ENCODE results near the gene ATP8A1. TPM values are rescaled to one million over a fixed set of nuclear protein-coding genes. Genes with fewer than 3 reads are reported as not detected.

ATP8A1 gene
- total RNA-seq, 2 donors from 2014 or later: 12.5 to 25.8 TPM

DNA sequence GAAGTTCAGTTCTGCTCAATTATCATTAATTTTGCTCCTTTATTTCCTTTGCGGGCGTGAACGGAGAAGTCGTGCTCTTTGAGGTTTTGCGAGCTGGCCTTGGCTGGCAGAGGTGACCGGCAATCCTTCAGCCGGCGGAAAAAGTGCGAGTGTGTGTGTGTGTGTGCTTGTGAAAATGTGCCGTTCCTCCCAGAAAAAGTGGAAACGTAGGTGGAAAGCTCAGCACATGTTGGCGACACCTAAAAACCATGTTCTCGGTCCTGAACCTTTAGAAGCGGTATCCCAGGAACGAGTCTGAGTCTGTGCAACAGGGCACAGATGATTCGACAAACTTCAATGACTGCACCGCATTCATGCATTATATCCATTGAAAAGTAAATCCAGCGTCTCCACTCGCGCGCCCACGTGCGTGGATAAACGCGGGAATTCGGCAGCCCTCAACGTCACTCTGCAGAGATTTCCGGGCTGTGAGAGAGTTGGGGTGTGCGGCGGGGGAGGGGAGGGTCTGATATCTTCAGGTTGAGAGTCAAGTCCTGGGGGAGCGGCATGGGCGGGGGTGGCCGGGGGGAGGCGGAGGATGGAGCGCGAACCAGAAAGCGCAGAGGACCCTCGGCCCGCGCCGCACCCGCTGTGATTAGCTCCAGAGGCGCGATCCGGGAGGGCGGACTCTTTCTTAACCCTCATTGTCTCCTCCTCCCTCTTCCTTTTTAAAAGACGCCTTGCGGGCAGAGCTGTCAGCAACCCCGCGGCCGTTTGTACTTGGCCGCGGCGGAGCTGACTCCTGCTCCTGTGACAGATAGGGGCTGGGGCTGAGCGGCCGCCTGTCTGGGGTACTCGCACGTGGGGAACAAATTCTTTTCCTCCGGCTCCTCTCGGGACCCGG lies 259.9 kb downstream of the ATP8A1 start, which contains the start of gene SHISA3:
Gene SHISA3, plus strand, starts transcription at position 737 of the 883 bp plus-strand sequence. CDS start 569 bp downstream, outside the sequence.
- Histone ChIP-seq H3K4me1 (peaks cover 0 to 32% of the 10 kb centered on the region in 2 donors), H3K9me3 (no peaks in the 10 kb centered on the region), H3K27ac (peak within 1 kb of the TSS; percentile 45 to 49), H3K36me3 (no peaks in the 10 kb centered on the region), H3K27me3 (peaks cover 4 to 6% of the 10 kb centered on the region in 2 donors), H3K4me3 (peak within 1 kb of the TSS; percentile 47 to 58)
- TF ChIP-seq CTCF (IDR thresholded peaks at IDR 0.05): no peak
- no peak for DNase-seq (ENCODE audit: low spot score)

DNA sequence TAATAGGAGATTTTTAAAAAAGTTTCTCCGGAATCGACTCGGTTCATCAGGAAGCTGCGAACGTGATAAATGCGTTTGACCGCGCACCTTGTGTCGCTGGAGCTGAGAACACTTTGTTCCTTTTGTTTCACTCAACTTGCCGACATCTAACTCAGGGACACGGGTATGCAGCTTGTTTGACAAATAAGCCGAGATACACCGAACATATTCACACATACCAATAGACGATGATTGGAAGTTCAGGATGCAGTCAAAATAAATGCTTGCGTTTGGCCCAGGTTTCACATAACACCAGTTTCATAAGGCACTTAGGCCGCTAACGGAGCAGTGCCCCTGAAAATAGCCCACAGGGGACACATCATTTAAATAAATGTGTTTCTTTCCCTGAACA lies 260.5 kb downstream of the ATP8A1 start:
- H3K4me3 ChIP-seq: peak overlapping the region in 1 of 2 donors; percentile 58

GRCh38 chr4:42395595-42395994 lies 261.3 kb downstream of the ATP8A1 start:
- H3K4me3 ChIP-seq: no peak overlapping the region
- peaks cover 0 to 32% of the 10 kb centered on the region in 2 donors for H3K4me1 ChIP-seq
- H3K9me3 ChIP-seq: no peaks in the 10 kb centered on the region
- H3K27ac ChIP-seq: no peak overlapping the region
- H3K36me3 ChIP-seq: no peaks in the 10 kb centered on the region
- no peak for DNase-seq (ENCODE audit: low spot score)
- H3K27me3 ChIP-seq: peaks cover 4 to 6% of the 10 kb centered on the region in 2 donors
- TF ChIP-seq CTCF (IDR thresholded peaks at IDR 0.05): no peak

More for the DNA sequence above, 260.5 kb downstream of the ATP8A1 start:
- peaks cover 4 to 6% of the 10 kb centered on the region in 2 donors for H3K27me3 ChIP-seq
- H3K36me3 ChIP-seq: no peaks in the 10 kb centered on the region
- no peak for DNase-seq (ENCODE audit: low spot score)
- TF ChIP-seq CTCF (IDR thresholded peaks at IDR 0.05): no peak
- H3K27ac ChIP-seq: no peak overlapping the region
- no peaks in the 10 kb centered on the region for H3K9me3 ChIP-seq
- peaks cover 0 to 32% of the 10 kb centered on the region in 2 donors for H3K4me1 ChIP-seq

DNA sequence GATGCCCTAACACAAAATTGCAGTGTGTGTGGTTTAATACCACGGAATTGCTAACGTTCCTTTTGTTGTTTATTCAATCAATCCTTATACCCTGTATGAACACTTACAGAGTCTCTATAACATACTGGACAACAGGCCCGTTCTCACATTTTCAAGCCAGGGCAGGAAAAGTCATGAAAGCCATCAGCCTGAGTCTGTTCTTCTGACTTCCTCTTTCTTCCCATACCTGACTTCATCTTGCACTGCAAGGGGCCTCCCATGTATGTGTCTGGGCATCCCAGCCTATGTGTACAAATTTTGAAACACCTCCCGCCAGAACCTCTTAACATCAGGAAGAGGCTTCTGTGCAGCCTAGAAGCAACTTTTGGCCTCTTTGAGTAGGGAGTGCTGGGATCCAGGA lies 264.5 kb downstream of the ATP8A1 start:
- Histone ChIP-seq H3K4me3 (no peak overlapping the region), H3K36me3 (no peaks in the 10 kb centered on the region), H3K9me3 (no peaks in the 10 kb centered on the region), H3K27me3 (peaks cover 4 to 5% of the 10 kb centered on the region in 2 donors), H3K27ac (no peak overlapping the region), H3K4me1 (peaks cover 0 to 10% of the 10 kb centered on the region in 2 donors)
- no peak for DNase-seq (ENCODE audit: low spot score)
- TF ChIP-seq CTCF (IDR thresholded peaks at IDR 0.05): no peak

DNA sequence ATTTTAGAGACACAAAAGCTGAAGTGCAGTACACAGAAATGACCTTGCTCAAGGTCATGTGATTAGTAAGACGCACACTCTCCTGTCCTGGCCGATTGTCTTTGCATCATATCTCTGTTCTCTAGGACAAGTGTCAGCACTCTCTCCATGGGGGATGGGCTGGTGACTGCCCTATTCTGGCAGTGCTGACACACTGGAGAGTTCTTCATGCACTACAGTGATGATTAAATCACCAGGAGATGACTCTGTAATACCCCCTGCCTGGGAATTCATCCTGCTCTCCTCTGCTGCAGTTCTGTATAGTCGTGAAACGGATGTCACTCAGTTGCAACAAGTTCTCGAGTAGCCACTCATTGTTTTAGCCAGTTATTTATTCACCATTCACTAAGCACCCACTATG lies 264.9 kb downstream of the ATP8A1 start:
- H3K4me3 ChIP-seq: no peak overlapping the region
- DNase-seq (ENCODE audit: low spot score): no peak

More for the DNA sequence above, 264.9 kb downstream of the ATP8A1 start:
- Histone ChIP-seq H3K4me1 (peaks cover 0 to 6% of the 10 kb centered on the region in 2 donors), H3K27ac (no peak overlapping the region), H3K27me3 (peaks cover under 1% of the 10 kb centered on the region in 2 donors), H3K9me3 (no peaks in the 10 kb centered on the region), H3K36me3 (no peaks in the 10 kb centered on the region)
- no peak for TF ChIP-seq CTCF (IDR thresholded peaks at IDR 0.05)

Data from right atrium auricular region (tissue), 2 donors.